HCT116 (cell line): ENCODE data around the gene NXPE4. TPM values are rescaled to one million over a fixed set of nuclear protein-coding genes. Genes with fewer than 3 reads are reported as not detected.

ENCODE experiments used
- ATAC-seq: fragments of 200-7000 bp; cut with Tn5 transposase; 2 replicates; pipeline ENCODE4 v1.9.1; 2020; ENCODE audit warnings: mild to moderate bottlenecking, moderate library complexity
- BruUV-seq: library from RNA; stranded (reverse); fragments of 400-500 nt; replicated peaks from 2 replicates; lab custom pipeline; 2021; lab: Mats Ljungman, UMichigan
- CTCF ChIA-PET: fragments of 300-600 bp; sonication (Branson Sonifier 250); formaldehyde crosslinking; loops from one replicate; lab custom pipeline; 2021; ENCODE audit warnings: antibody characterized with exemption; lab: Charles Lee
- POLR2A ChIA-PET: fragments of 300-600, 350-600 bp; sonication (Branson Sonifier 250); formaldehyde crosslinking; loops from one replicate; lab custom pipeline; 2021; ENCODE audit warnings: antibody characterized with exemption; lab: Charles Lee
- RAD21 ChIA-PET, 2 experiments: fragments of 300-600 bp; sonication (Branson Sonifier 250); formaldehyde crosslinking; loops; one replicate each; lab custom pipeline; 2023; ENCODE audit warnings: low total read pairs in 2 of 2; ENCODE audit not compliant: uncharacterized antibody in 2 of 2, unreplicated experiment in 2 of 2, low non-redundant PET in 1 of 2; lab: Charles Lee
- DNase-seq: peaks from one replicate; pipeline ENCODE4 v3.0.0-alpha.2; 2010; ENCODE audit warnings: low read depth, low spot score
- H2AFZ ChIP-seq: fragments of 200-600 bp; shearing (Covaris generic), sonication (generic); 2 replicates; pipeline ENCODE4 v1.6.1; 2017; ENCODE audit warnings: low read depth, mixed run types, mixed read lengths, antibody characterized with exemption, low read length; ENCODE audit not compliant: poor library complexity, severe bottlenecking
- H3K27ac ChIP-seq: 2 replicates; pipeline ENCODE4 v1.5.1; 2012; ENCODE audit warnings: low read depth, low read length
- H3K27me3 ChIP-seq: fragments of 200-600 bp; sonication (generic); 2 replicates; pipeline ENCODE4 v1.6.1; 2016; ENCODE audit warnings: mixed run types, low read length, mixed read lengths; ENCODE audit not compliant: insufficient read depth
- H3K36me3 ChIP-seq, 2 experiments: fragments of 200-500 bp in 1 of 2; fragments of 200-600 bp in 1 of 2; sonication (Bioruptor generic) in 1 of 2; sonication (generic) in 1 of 2; 2 replicates each; pipeline versions ENCODE4 v1.5.1 to v1.6.1; 2014 to 2016; ENCODE audit warnings: low read length in 2 of 2, inconsistent platforms in 1 of 2, mixed read lengths in 1 of 2, mixed run types in 1 of 2; ENCODE audit not compliant: insufficient read depth in 2 of 2, control insufficient read depth in 1 of 2
- H3K4me1 ChIP-seq, 2 experiments: fragments of 200-600 bp in 1 of 2; sonication (generic) in 1 of 2; 2 replicates each; pipeline versions ENCODE4 v1.5.1 to v1.6.1; 2012 to 2017; ENCODE audit warnings: low read length in 2 of 2, inconsistent platforms in 1 of 2, mild to moderate bottlenecking in 1 of 2, mixed read lengths in 1 of 2, mixed run types in 1 of 2, moderate library complexity in 1 of 2; ENCODE audit not compliant: insufficient read depth in 2 of 2, control insufficient read depth in 1 of 2
- H3K4me2 ChIP-seq: fragments of 200-600 bp; sonication (generic); 2 replicates; pipeline ENCODE4 v1.6.1; 2017; ENCODE audit warnings: mixed run types, low read length, mixed read lengths
- H3K4me3 ChIP-seq, 2 experiments: fragments of 200-600 bp in 1 of 2; sonication (generic) in 1 of 2; replicated peaks in 1 of 2; 2 replicates each; pipeline ENCODE4 v1.5.1; 2011 to 2016; ENCODE audit warnings: low read length in 2 of 2, control low read depth in 1 of 2, low read depth in 1 of 2, mild to moderate bottlenecking in 1 of 2, mixed read lengths in 1 of 2, mixed run types in 1 of 2
- H3K79me2 ChIP-seq: fragments of 200-600 bp; sonication (generic); 2 replicates; pipeline ENCODE4 v1.6.1; 2017; ENCODE audit warnings: mild to moderate bottlenecking, mixed run types, low read length, moderate library complexity, mixed read lengths; ENCODE audit not compliant: insufficient read depth
- H3K9ac ChIP-seq: fragments of 200-600 bp; sonication (generic); 2 replicates; pipeline ENCODE4 v1.6.1; 2016; ENCODE audit warnings: low read length, mixed read lengths
- H3K9me2 ChIP-seq: fragments of 200-600 bp; sonication (generic), shearing (Covaris generic); 2 replicates; pipeline ENCODE4 v1.6.1; 2017; ENCODE audit warnings: mixed run types, mild to moderate bottlenecking, moderate library complexity; ENCODE audit not compliant: insufficient read depth
- H3K9me3 ChIP-seq, 2 experiments: fragments of 200-500 bp in 1 of 2; fragments of 200-600 bp in 1 of 2; sonication (Bioruptor generic) in 1 of 2; sonication (generic) in 1 of 2; 2 replicates each; pipeline ENCODE4 v1.6.1; 2014 to 2017; ENCODE audit warnings: low read length in 2 of 2, mixed read lengths in 2 of 2, inconsistent platforms in 1 of 2, low read depth in 1 of 2, mild to moderate bottlenecking in 1 of 2, mixed run types in 1 of 2, moderate library complexity in 1 of 2; ENCODE audit not compliant: control insufficient read depth in 1 of 2, insufficient read depth in 1 of 2
- H4K20me1 ChIP-seq: fragments of 200-600 bp; sonication (generic), shearing (Covaris generic); 2 replicates; pipeline ENCODE4 v1.6.1; 2017; ENCODE audit warnings: mixed run types, mild to moderate bottlenecking, moderate library complexity; ENCODE audit not compliant: insufficient read depth
- CBX3 ChIP-seq: IDR thresholded peaks from 2 replicates; pipeline ENCODE4 v1.6.1; 2012; ENCODE audit warnings: low read depth
- CEBPB ChIP-seq: IDR thresholded peaks from 2 replicates; pipeline ENCODE4 v1.6.1; 2012; ENCODE audit warnings: low read depth
- EGR1 ChIP-seq: IDR thresholded peaks from 2 replicates; pipeline ENCODE4 v1.6.1; 2012; ENCODE audit warnings: low read depth
- ELF1 ChIP-seq: IDR thresholded peaks from 2 replicates; pipeline ENCODE4 v1.6.1; 2012; ENCODE audit warnings: low read depth, borderline replicate concordance
- EZH2 ChIP-seq: fragments of 200-600 bp; sonication (generic); IDR thresholded peaks from 2 replicates; pipeline ENCODE4 v1.6.1; 2017; ENCODE audit warnings: antibody characterized with exemption, mixed run types
- FOSL1 ChIP-seq: IDR thresholded peaks from 2 replicates; pipeline ENCODE4 v1.6.1; 2012; ENCODE audit warnings: low read depth
- JUND ChIP-seq: IDR thresholded peaks from 2 replicates; pipeline ENCODE4 v1.6.1; 2012
- MAX ChIP-seq: IDR thresholded peaks from 2 replicates; pipeline ENCODE4 v1.6.1; 2012
- POLR2A ChIP-seq: IDR thresholded peaks from 2 replicates; pipeline ENCODE4 v1.7.0; 2011; ENCODE audit warnings: borderline replicate concordance; ENCODE audit not compliant: insufficient read depth, insufficient read length; ENCODE audit errors: extremely low read depth
- RAD21 ChIP-seq: IDR thresholded peaks from 2 replicates; pipeline ENCODE4 v1.6.1; 2012; ENCODE audit warnings: low read depth, mild to moderate bottlenecking
- REST ChIP-seq: IDR thresholded peaks from 2 replicates; pipeline ENCODE4 v1.6.1; 2012; ENCODE audit warnings: low read depth
- SIN3A ChIP-seq: IDR thresholded peaks from 2 replicates; pipeline ENCODE4 v1.6.1; 2012; ENCODE audit warnings: low read depth
- SP1 ChIP-seq: IDR thresholded peaks from 2 replicates; pipeline ENCODE4 v1.6.1; 2012; ENCODE audit warnings: low read depth
- SRF ChIP-seq: IDR thresholded peaks from 2 replicates; pipeline ENCODE4 v1.6.1; 2012; ENCODE audit warnings: low read depth
- TCF7L2 ChIP-seq: IDR thresholded peaks from 2 replicates; pipeline ENCODE4 v1.7.0; 2011; ENCODE audit warnings: borderline replicate concordance, inconsistent platforms; ENCODE audit not compliant: insufficient read depth, insufficient read length; ENCODE audit errors: extremely low read depth
- ZBTB33 ChIP-seq: IDR thresholded peaks from 2 replicates; pipeline ENCODE4 v1.6.1; 2011; ENCODE audit warnings: mild to moderate bottlenecking, low read length, moderate library complexity; ENCODE audit not compliant: insufficient replicate concordance; ENCODE audit errors: extremely low read depth
- ZFX ChIP-seq: fragments of 450-650 bp; IDR thresholded peaks from 2 replicates; pipeline ENCODE4 v1.6.1; 2017
- intact Hi-C: fragments of 100-400 bp; cut with micrococcal nuclease; formaldehyde crosslinking; loops from 2 replicates; pipeline ENCODE4 v1.10.0; 2022
- total RNA-seq: library from RNA; stranded (reverse); gene quantifications from one replicate; pipeline ENCODE4 v1.2.1, GENCODE V29; 2021; ENCODE audit not compliant: unreplicated experiment
- TF ChIP-seq, protein P1 (sequence below): IDR thresholded peaks from 2 replicates; pipeline ENCODE4 v1.6.1; 2012

The NXPE4 gene
- total RNA-seq, 1 experiment from 2014 or later: not detected

DNA sequence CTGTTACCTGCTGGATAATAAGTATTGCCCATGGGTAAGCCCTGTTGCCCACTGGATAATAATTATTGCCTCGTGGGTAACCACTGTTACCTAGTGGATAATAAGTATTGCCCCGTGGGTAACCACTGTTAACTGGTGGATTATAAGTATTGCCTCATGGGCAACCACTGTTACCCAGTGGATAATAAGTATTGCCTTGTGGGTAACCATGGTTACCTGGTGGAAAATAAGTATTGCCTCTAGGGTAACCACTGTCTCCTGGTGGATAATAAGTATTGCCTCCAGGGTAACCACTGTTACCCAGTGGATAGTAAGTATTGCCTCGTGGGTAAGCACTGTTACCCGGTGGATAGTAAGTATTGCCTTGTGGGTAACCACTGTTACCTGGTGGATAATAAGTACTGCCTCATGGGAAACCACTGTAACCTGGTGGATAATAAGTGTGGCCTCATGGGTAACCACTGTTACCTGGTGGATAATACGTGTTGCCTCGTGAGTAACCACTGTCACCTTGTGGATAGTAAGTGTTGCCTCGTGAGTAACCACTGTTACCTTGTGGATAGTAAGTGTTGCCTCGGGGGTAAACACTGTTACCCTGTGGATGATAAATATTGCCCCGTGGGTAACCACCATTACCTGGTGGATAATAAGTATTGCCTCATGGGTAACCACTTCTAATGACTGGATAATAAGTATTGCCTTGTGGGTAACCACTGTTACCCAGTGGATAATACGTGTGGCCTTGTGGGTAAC lies 29.0 kb upstream of the NXPE4 start:
- DNase-seq: no peak
- H3K9me2 ChIP-seq: no peaks in the 10 kb centered on the region
- TF ChIP-seq ZBTB33 (no peak), POLR2A (no peak), SP1 (no peak), ELF1 (no peak), EZH2 (no peak), FOSL1 (no peak), CEBPB (no peak), ZFX (no peak), TCF7L2 (no peak), SIN3A (no peak), MAX (no peak), EGR1 (no peak), RAD21 (no peak), REST (no peak), CBX3 (no peak), JUND (no peak), SRF (no peak)
- TF ChIP-seq, protein P1, sequence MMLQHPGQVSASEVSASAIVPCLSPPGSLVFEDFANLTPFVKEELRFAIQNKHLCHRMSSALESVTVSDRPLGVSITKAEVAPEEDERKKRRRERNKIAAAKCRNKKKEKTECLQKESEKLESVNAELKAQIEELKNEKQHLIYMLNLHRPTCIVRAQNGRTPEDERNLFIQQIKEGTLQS: no peak
- TF ChIP-seq, all 23 proteins: peak for 0
- ATAC-seq: no peak
- Histone ChIP-seq H3K4me1 (no peaks in the 10 kb centered on the region), H3K79me2 (no peaks in the 10 kb centered on the region), H3K4me3 (no peak overlapping the region), H2AFZ (no peak overlapping the region), H3K27me3 (no peaks in the 10 kb centered on the region), H3K4me2 (no peak overlapping the region), H3K9me3 (peaks cover 4 to 26% of the 10 kb centered on the region in 2 experiments; a peak in 2 of 4 replicates), H4K20me1 (no peaks in the 10 kb centered on the region), H3K36me3 (no peaks in the 10 kb centered on the region), H3K27ac (no peak overlapping the region), H3K9ac (no peak overlapping the region)
- ChIA-PET RAD21 (no interaction called here), POLR2A (no interaction called here), CTCF (no interaction called here)
- intact Hi-C loops: no loop called here
- no TSS peak for BruUV-seq
